Natural killer cell (primary cell): ENCODE data around the gene SLC1A7. TPM values are rescaled to one million over a fixed set of nuclear protein-coding genes. Genes with fewer than 3 reads are reported as not detected.

Experiments used
- ATAC-seq, 3 donors: fragments of 150-1000 bp in 2 of 3; fragments of 200-7000 bp in 1 of 3; cut with Tn5 transposase; 1 replicate in 1 of 3; 2 replicates in 2 of 3; pipeline ENCODE4 v1.10.0; 2021; ENCODE audit warnings: mild to moderate bottlenecking in 2 of 3, moderate library complexity in 2 of 3
- DNase-seq, 2 donors: peaks; one replicate each; pipeline versions ENCODE4 v3.0.0 to v3.0.0-alpha.2; 2013 to 2021; ENCODE audit warnings: mixed read lengths in 1 of 2
- H3K27ac ChIP-seq: one replicate; pipeline ENCODE4 v1.5.1; 2013; ENCODE audit warnings: mild to moderate bottlenecking, low read length
- H3K27me3 ChIP-seq: one replicate; pipeline ENCODE4 v1.6.1; 2013; ENCODE audit warnings: low read length; ENCODE audit not compliant: control insufficient read depth, insufficient read depth
- H3K36me3 ChIP-seq: one replicate; pipeline ENCODE4 v1.6.1; 2013; ENCODE audit warnings: low read length; ENCODE audit not compliant: control insufficient read depth, insufficient read depth
- H3K4me1 ChIP-seq: one replicate; pipeline ENCODE4 v1.6.1; 2013; ENCODE audit warnings: low read length; ENCODE audit not compliant: control insufficient read depth, insufficient read depth
- H3K4me3 ChIP-seq: one replicate; pipeline ENCODE4 v1.5.1; 2013; ENCODE audit warnings: low read length
- H3K9me3 ChIP-seq: one replicate; pipeline ENCODE4 v1.6.1; 2013; ENCODE audit warnings: low read length; ENCODE audit not compliant: control insufficient read depth, insufficient read depth
- H3K27ac Mint-ChIP-seq, 2 donors: one replicate each; pipeline ENCODE4 v1.8.0; 2022; ENCODE audit warnings: mild to moderate bottlenecking in 2 of 2, mixed read lengths in 2 of 2, moderate library complexity in 1 of 2
- H3K27me3 Mint-ChIP-seq, 2 donors: one replicate each; pipeline ENCODE4 v1.8.0; 2022; ENCODE audit warnings: low read depth in 2 of 2, mixed read lengths in 2 of 2
- H3K36me3 Mint-ChIP-seq: one replicate; pipeline ENCODE4 v1.8.0; 2022; ENCODE audit warnings: mixed read lengths
- H3K4me1 Mint-ChIP-seq, 2 donors: one replicate each; pipeline ENCODE4 v1.8.0; 2022; ENCODE audit warnings: mixed read lengths in 2 of 2
- H3K4me3 Mint-ChIP-seq: one replicate; pipeline ENCODE4 v1.8.0; 2022; ENCODE audit warnings: mild to moderate bottlenecking, moderate library complexity, mixed read lengths
- H3K9me3 Mint-ChIP-seq, 2 donors: one replicate each; pipeline ENCODE4 v1.8.0; 2022; ENCODE audit warnings: mixed read lengths in 2 of 2
- WGBS: methylation state at CpG from one replicate; pipeline ENCODE4 v1.1.7; 2013; ENCODE audit warnings: missing lambda C conversion rate; ENCODE audit not compliant: insufficient coverage; 5-methylcytosine and 5-hydroxymethylcytosine counted together
- intact Hi-C: fragments of 100-400 bp; cut with micrococcal nuclease; formaldehyde crosslinking; loops from one replicate; pipeline ENCODE4 v1.14.2; 2022
- total RNA-seq, 4 donors: library from RNA; stranded (reverse); fragments of 120-200 nt in 1 of 4; gene quantifications; one replicate each; pipeline versions ENCODE4 v1.2.3 to v1.2.4, GENCODE V29; 2013 to 2022
- TF ChIP-seq, protein P1 (sequence below): fragments of 200-600 bp; IDR thresholded peaks from one replicate; pipeline ENCODE4 v1.8.0; 2022; ENCODE audit warnings: antibody characterized with exemption

SLC1A7 gene
- total RNA-seq, 3 donors from 2014 or later (not counting 1 experiment from before 2014, with no cell fraction given) = 16.0 to 23.9 (median 20.5) TPM

- Histone ChIP-seq H3K27me3 (no peaks in the 10 kb centered on the region), H3K4me1 (no peaks in the 10 kb centered on the region), H3K27ac (no peak overlapping the region), H3K9me3 (no peaks in the 10 kb centered on the region), H3K36me3 (no peaks in the 10 kb centered on the region), H3K4me3 (no peak overlapping the region)
- Mint-ChIP-seq H3K27ac (no peak overlapping the region), H3K27me3 (no peaks in the 10 kb centered on the region), H3K4me3 (no peak overlapping the region), H3K4me1 (peaks cover 0 to 8% of the 10 kb centered on the region in 2 donors), H3K36me3 (no peaks in the 10 kb centered on the region), H3K9me3 (no peaks in the 10 kb centered on the region)
- 95% methylated on average over 6 of the region's 7 CpGs for whole genome bisulfite sequencing
- DNase-seq (no peak), ATAC-seq (no peak)
- intact Hi-C loops = no loop called here
- TF ChIP-seq, protein P1, sequence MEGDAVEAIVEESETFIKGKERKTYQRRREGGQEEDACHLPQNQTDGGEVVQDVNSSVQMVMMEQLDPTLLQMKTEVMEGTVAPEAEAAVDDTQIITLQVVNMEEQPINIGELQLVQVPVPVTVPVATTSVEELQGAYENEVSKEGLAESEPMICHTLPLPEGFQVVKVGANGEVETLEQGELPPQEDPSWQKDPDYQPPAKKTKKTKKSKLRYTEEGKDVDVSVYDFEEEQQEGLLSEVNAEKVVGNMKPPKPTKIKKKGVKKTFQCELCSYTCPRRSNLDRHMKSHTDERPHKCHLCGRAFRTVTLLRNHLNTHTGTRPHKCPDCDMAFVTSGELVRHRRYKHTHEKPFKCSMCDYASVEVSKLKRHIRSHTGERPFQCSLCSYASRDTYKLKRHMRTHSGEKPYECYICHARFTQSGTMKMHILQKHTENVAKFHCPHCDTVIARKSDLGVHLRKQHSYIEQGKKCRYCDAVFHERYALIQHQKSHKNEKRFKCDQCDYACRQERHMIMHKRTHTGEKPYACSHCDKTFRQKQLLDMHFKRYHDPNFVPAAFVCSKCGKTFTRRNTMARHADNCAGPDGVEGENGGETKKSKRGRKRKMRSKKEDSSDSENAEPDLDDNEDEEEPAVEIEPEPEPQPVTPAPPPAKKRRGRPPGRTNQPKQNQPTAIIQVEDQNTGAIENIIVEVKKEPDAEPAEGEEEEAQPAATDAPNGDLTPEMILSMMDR = no peak
These were observed 69.2 kb downstream of the SLC1A7 start for GRCh38 chr1:53073287-53073686.

GRCh38 chr1:53071915-53072314 is 70.5 kb downstream of the SLC1A7 start:
- Mint-ChIP-seq H3K9me3 (no peaks in the 10 kb centered on the region), H3K36me3 (no peaks in the 10 kb centered on the region), H3K27ac (no peak overlapping the region), H3K4me3 (no peak overlapping the region), H3K27me3 (no peaks in the 10 kb centered on the region), H3K4me1 (peaks cover 0 to 8% of the 10 kb centered on the region in 2 donors)
- ATAC-seq (no peak), DNase-seq (no peak)
- no peak overlapping the region for H3K4me3 ChIP-seq
- TF ChIP-seq, protein P1 = no peak
- H3K4me1 ChIP-seq = no peaks in the 10 kb centered on the region
- H3K9me3 ChIP-seq = no peaks in the 10 kb centered on the region
- H3K27ac ChIP-seq = no peak overlapping the region
- H3K27me3 ChIP-seq = no peaks in the 10 kb centered on the region
- 100% methylated on average over 1 of the region's 1 CpG for WGBS
- intact Hi-C loops = no loop called here
- no peaks in the 10 kb centered on the region for H3K36me3 ChIP-seq

DNA sequence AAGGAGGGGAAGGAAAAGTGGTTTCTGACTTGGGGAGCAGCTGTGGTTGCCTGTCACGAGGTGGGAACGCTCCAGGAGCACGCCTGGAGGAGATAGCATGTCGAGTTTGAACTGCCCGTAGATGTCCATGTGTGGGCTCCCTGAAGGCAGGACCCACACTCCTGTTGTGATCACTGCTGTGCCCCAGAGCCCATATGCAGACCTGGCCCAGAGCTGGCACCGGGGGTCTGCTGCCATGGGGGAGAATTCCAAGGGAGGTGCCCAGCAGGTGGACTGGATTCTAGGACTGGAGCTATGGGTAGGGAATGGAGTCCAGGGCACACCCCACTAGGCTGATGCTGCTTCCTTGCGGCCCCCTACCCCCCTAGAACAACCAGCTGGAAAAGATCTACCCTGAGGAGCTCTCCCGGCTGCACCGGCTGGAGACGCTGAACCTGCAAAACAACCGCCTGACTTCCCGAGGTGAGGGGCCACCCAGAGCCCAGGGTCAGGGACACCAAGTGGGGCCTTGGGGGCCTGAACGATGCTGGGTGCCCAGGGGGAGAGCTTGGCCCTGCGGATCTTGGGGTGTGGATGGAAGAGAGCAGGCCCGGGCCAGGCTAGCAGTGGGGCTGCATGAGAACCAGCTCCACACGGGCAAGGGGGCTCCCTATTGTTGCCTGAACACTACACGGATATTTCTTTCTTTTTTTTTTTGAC is 71.1 kb downstream of the SLC1A7 start:
- DNase-seq (no peak), ATAC-seq (no peak)
- peaks cover 0 to 8% of the 10 kb centered on the region in 2 donors for H3K4me1 Mint-ChIP-seq
- Histone ChIP-seq H3K27ac (no peak overlapping the region), H3K27me3 (no peaks in the 10 kb centered on the region), H3K4me1 (no peaks in the 10 kb centered on the region), H3K4me3 (no peak overlapping the region), H3K9me3 (no peaks in the 10 kb centered on the region), H3K36me3 (no peaks in the 10 kb centered on the region)
- TF ChIP-seq, protein P1 = no peak
- H3K27ac Mint-ChIP-seq = no peak overlapping the region
- no peaks in the 10 kb centered on the region for H3K27me3 Mint-ChIP-seq
- no peaks in the 10 kb centered on the region for H3K9me3 Mint-ChIP-seq
- intact Hi-C loops = no loop called here
- H3K4me3 Mint-ChIP-seq = no peak overlapping the region
- 91% methylated on average over 16 of the region's 17 CpGs for WGBS
- no peaks in the 10 kb centered on the region for H3K36me3 Mint-ChIP-seq

DNA sequence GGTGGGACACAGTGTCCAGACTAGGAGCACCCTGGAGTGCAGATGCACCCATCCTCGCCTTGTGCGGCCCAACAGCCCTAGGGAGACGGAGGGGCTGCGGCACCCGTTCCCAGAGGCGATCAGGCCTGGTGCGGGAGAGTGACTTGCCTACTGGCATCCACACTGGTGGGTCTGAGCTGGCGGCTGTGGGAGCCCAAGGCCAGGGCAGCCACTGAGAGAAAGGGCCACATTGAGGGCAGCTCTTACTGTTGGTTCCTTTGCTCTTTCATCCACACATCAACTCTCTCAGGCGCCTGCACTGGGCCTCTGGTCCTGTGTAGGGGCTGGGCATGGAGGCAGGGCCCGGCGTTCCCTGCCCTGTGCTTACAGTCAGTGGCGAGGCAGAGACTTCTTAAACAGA is 71.8 kb downstream of the SLC1A7 start:
- ATAC-seq = no peak
- 94% methylated on average over 11 of the region's 12 CpGs for WGBS
- no peak overlapping the region for H3K4me3 Mint-ChIP-seq
- no peak for DNase-seq
- no peaks in the 10 kb centered on the region for H3K9me3 ChIP-seq
- no peak overlapping the region for H3K27ac Mint-ChIP-seq
- no peaks in the 10 kb centered on the region for H3K36me3 Mint-ChIP-seq
- no peaks in the 10 kb centered on the region for H3K36me3 ChIP-seq
- intact Hi-C loops = no loop called here
- H3K27me3 Mint-ChIP-seq = peaks cover 0 to 1% of the 10 kb centered on the region in 2 donors
- TF ChIP-seq, protein P1 = no peak
- H3K9me3 Mint-ChIP-seq = no peaks in the 10 kb centered on the region
- H3K4me1 Mint-ChIP-seq = peaks cover 0 to 9% of the 10 kb centered on the region in 2 donors
- no peaks in the 10 kb centered on the region for H3K4me1 ChIP-seq
- no peaks in the 10 kb centered on the region for H3K27me3 ChIP-seq
- no peak overlapping the region for H3K4me3 ChIP-seq
- H3K27ac ChIP-seq = no peak overlapping the region
